HepG2 (cell line): ENCODE results near the gene MTMR10. TPM values are rescaled to one million over a fixed set of nuclear protein-coding genes. Genes with fewer than 3 reads are reported as not detected.

Source experiments
- CBFB ChIP-seq: sonication (generic); formaldehyde crosslinking; IDR thresholded peaks from 2 replicates; pipeline ENCODE4 v1.4.0; 2020; ENCODE audit warnings: missing genetic modification reagents
- CERS6 ChIP-seq: sonication (generic); formaldehyde crosslinking; IDR thresholded peaks from 2 replicates; pipeline ENCODE4 v1.5.0; 2020; ENCODE audit warnings: missing genetic modification reagents
- CHCHD3 ChIP-seq: sonication (generic); formaldehyde crosslinking; IDR thresholded peaks from 2 replicates; pipeline ENCODE4 v1.8.0; 2022; ENCODE audit warnings: mild to moderate bottlenecking, missing genetic modification reagents, moderate library complexity
- EP300 ChIP-seq, 3 experiments: sonication (generic) in 1 of 3; formaldehyde crosslinking in 1 of 3; IDR thresholded peaks; 2 replicates each; pipeline versions ENCODE4 v1.5.1 to v1.6.1; 2011 to 2020; ENCODE audit warnings: low read depth in 2 of 3, low read length in 2 of 3, borderline replicate concordance in 1 of 3, improper control_type of control experiment in 1 of 3, mild to moderate bottlenecking in 1 of 3, missing genetic modification reagents in 1 of 3, moderate library complexity in 1 of 3
- FOXK2 ChIP-seq: fragments of 450-650 bp; IDR thresholded peaks from 2 replicates; pipeline ENCODE4 v1.6.1; 2016
- HNF4A ChIP-seq: sonication (generic); formaldehyde crosslinking; IDR thresholded peaks from 2 replicates; pipeline ENCODE4 v1.4.0; 2020; ENCODE audit warnings: missing genetic modification reagents
- HNRNPLL ChIP-seq: fragments of 200-400 bp; formaldehyde crosslinking; IDR thresholded peaks from 2 replicates; pipeline ENCODE4 v1.6.1; 2017; ENCODE audit warnings: mild to moderate bottlenecking, low read depth, low read length; ENCODE audit not compliant: poor library complexity, severe bottlenecking
- MXI1 ChIP-seq: IDR thresholded peaks from 3 replicates; pipeline ENCODE4 v1.6.1; 2012; ENCODE audit warnings: low read depth, low read length, inconsistent platforms, borderline replicate concordance
- NFIC ChIP-seq: IDR thresholded peaks from 2 replicates; pipeline ENCODE4 v1.6.1; 2012; ENCODE audit warnings: mild to moderate bottlenecking, low read length, inconsistent platforms
- NR2F2 ChIP-seq: IDR thresholded peaks from 2 replicates; pipeline ENCODE4 v1.6.1; 2012; ENCODE audit warnings: low read depth, inconsistent platforms, borderline replicate concordance
- RFX5 ChIP-seq: IDR thresholded peaks from 2 replicates; pipeline ENCODE4 v1.6.1; 2011; ENCODE audit warnings: low read depth, low read length, improper control_type of control experiment
- RNF2 ChIP-seq: fragments of 450-650 bp; conservative IDR thresholded peaks from 2 replicates; pipeline ENCODE4 v1.6.1; 2016; ENCODE audit warnings: low read depth
- THRA ChIP-seq: sonication (generic); formaldehyde crosslinking; IDR thresholded peaks from 2 replicates; pipeline ENCODE4 v1.4.0; 2020; ENCODE audit warnings: missing genetic modification reagents, borderline replicate concordance
- ZEB1 ChIP-seq: IDR thresholded peaks from 2 replicates; pipeline ENCODE4 v1.6.1; 2012; ENCODE audit warnings: mild to moderate bottlenecking, low read depth, inconsistent platforms; ENCODE audit not compliant: insufficient replicate concordance
- ZFAT ChIP-seq: sonication (generic); formaldehyde crosslinking; conservative IDR thresholded peaks from 2 replicates; pipeline ENCODE4 v1.8.1; 2023; ENCODE audit warnings: missing genetic modification reagents, inconsistent platforms
- ZNF329 ChIP-seq: sonication (generic); formaldehyde crosslinking; IDR thresholded peaks from 2 replicates; pipeline ENCODE4 v1.9.0; 2021; ENCODE audit warnings: low read depth, mild to moderate bottlenecking, missing genetic modification reagents
- ZNF549 ChIP-seq: sonication (generic); formaldehyde crosslinking; IDR thresholded peaks from 2 replicates; pipeline ENCODE4 v1.5.0; 2020; ENCODE audit warnings: missing genetic modification reagents
- ZNF687 ChIP-seq: sonication (generic); formaldehyde crosslinking; IDR thresholded peaks from 2 replicates; pipeline ENCODE4 v1.5.1; 2020; ENCODE audit warnings: mild to moderate bottlenecking, missing genetic modification reagents, moderate library complexity
- ZNF879 ChIP-seq: sonication (generic); formaldehyde crosslinking; IDR thresholded peaks from 2 replicates; pipeline ENCODE4 v1.8.1; 2023; ENCODE audit warnings: missing genetic modification reagents
- ZNF891 ChIP-seq: sonication (generic); formaldehyde crosslinking; IDR thresholded peaks from 2 replicates; pipeline ENCODE4 v1.5.0; 2020; ENCODE audit warnings: mild to moderate bottlenecking, missing genetic modification reagents
- polyA plus RNA-seq, 8 experiments: library from polyadenylated mRNA; depleted of rRNA in 3 of 8; stranded (reverse) in 7 of 8; unstranded in 1 of 8; fragments of >200 nt; fragmentation: Illumina TruSeq in 4 of 8; extraction: Trizol in 4 of 8; gene quantifications; 2 replicates each; pipeline versions ENCODE4 v1.2.1 to v1.2.3, GENCODE V29; 2011 to 2016; ENCODE audit warnings: low read depth in 4 of 8, missing spikeins in 1 of 8, mixed read lengths in 1 of 8; ENCODE audit not compliant: insufficient read depth in 1 of 8
- total RNA-seq, 5 experiments: library from RNA; depleted of rRNA; stranded (reverse); fragments of >200 nt; fragmentation: Illumina TruSeq; extraction: Trizol; gene quantifications; 2 replicates each; pipeline ENCODE4 v1.2.3, GENCODE V29; 2016; ENCODE audit warnings: low read depth in 1 of 5

The MTMR10 gene
- total and polyA plus RNA-seq, 2 of the 13 experiments (the other 11 are each of a cell fraction or from before 2014, with no cell fraction given), result 10.2 to 17.4 TPM

- TF ChIP-seq RNF2 (peak; percentile 61; the same call in 1 of the 2 replicates), NFIC (no peak), ZNF687 (CRISPR knock-in tag) (peak; percentile 71), MXI1 (peak; percentile 50; the same call in 1 of the 3 replicates), HNF4A (CRISPR knock-in tag) (0 out of 2 replicates have a peak, but pooled peaks have one; percentile 17), ZNF329 (CRISPR knock-in tag) (0 out of 2 replicates have a peak, but pooled peaks have one; percentile 36), ZFAT (CRISPR knock-in tag) (peak; percentile 68; the same call in 1 of the 2 replicates), CERS6 (CRISPR knock-in tag) (no peak), ZNF879 (CRISPR knock-in tag) (0 out of 2 replicates have a peak, but pooled peaks have one; percentile 63), CHCHD3 (no peak; the same call in 1 of the 2 replicates), FOXK2 (no peak), THRA (no peak), RFX5 (no peak), EP300 (IDR thresholded peaks at IDR 0.05; ENCODE audit: low read depth in 2 of 2, low read length in 2 of 2) (0 out of 4 replicates have a peak, but pooled peaks of 1 of the 2 experiments have one; percentile 6), EP300 (CRISPR knock-in tag; IDR thresholded peaks at IDR 0.05; ENCODE audit: borderline replicate concordance) (no peak), ZEB1 (peak; percentile 45), ZNF549 (CRISPR knock-in tag) (0 out of 2 replicates have a peak, but pooled peaks have one; percentile 23), CBFB (CRISPR knock-in tag) (peak; percentile 30; the same call in 1 of the 2 replicates), HNRNPLL (peak; percentile 84), ZNF891 (CRISPR knock-in tag) (peak; percentile 18; the same call in 1 of the 2 replicates), NR2F2 (no peak)
Measured at GRCh38 chr15:30991255-30992235, at the start of gene MTMR10 (continued).
